Measurements from ENCODE around the gene ALG10.

The ALG10 gene

DNA sequence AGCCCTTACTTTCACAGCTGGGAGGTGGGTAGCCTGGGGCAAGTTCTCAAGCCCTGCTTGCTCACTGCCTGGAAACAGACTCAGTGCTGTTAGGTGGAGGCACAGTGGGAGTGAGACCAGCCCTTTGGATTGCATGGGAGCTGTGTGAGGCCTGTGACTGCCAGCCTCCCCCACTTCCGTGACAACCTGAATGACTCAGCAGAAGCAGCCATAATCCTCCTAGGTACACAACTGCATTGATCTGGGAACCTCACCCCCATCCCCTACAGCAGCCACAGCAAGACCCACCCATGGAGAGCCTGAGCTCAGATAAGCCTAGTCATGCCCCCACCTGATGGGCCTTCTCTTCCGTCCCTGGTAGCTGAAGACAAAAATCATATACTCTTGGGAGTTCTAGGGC lies 26.4 kb downstream of the ALG10 start:
- H3K4me3 ChIP-seq (ENCODE audit: low read depth, low read length), result no peak overlapping the region
- DNase-seq (ENCODE audit: low read depth), result no peak
- TF ChIP-seq, protein P1, sequence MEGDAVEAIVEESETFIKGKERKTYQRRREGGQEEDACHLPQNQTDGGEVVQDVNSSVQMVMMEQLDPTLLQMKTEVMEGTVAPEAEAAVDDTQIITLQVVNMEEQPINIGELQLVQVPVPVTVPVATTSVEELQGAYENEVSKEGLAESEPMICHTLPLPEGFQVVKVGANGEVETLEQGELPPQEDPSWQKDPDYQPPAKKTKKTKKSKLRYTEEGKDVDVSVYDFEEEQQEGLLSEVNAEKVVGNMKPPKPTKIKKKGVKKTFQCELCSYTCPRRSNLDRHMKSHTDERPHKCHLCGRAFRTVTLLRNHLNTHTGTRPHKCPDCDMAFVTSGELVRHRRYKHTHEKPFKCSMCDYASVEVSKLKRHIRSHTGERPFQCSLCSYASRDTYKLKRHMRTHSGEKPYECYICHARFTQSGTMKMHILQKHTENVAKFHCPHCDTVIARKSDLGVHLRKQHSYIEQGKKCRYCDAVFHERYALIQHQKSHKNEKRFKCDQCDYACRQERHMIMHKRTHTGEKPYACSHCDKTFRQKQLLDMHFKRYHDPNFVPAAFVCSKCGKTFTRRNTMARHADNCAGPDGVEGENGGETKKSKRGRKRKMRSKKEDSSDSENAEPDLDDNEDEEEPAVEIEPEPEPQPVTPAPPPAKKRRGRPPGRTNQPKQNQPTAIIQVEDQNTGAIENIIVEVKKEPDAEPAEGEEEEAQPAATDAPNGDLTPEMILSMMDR (conservative IDR thresholded peaks at IDR 0.05; ENCODE audit: low read depth, low read length), result no peak

DNA sequence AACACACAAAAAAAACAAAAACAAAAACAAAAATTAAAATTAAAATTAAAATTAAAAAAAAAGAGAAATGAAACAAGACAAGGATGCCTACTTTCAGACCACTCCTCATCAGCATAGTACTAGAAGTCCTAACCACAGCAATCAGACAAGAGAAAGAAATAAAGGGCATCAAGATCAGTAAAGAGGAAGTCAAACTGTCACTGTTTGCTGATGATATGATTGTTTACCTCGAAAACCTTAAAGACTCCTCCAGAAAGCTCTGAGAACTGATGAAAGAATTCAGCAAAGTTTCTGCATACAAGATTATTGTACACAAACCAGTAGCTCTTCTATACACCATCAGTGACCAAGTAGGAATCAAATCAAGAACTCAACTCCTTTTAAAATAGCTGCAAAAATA lies 29.2 kb downstream of the ALG10 start:
- DNase-seq (ENCODE audit: low read depth), result no peak
- H3K4me3 ChIP-seq (ENCODE audit: low read depth, low read length), result no peak overlapping the region
- TF ChIP-seq, protein P1 (conservative IDR thresholded peaks at IDR 0.05; ENCODE audit: low read depth, low read length), result no peak

DNA sequence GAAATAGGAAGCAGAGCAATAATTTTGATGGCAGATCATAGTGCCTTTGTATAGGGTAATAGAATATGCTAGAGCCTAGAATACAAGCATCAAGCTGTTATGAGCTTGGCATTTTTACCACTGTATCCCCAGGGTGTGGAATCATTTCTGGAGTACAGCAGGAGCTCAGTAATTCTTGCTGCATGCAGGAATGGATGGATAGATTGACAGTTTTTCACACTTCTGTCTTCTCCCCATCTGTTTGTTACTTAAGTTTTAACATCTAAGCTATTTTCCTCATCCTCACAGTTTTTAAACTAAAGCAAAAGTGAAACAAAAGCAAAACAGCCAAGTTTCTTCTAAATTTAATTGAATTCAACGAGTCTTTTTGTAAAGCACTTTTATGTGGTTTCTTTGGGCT lies 32.6 kb downstream of the ALG10 start:
- TF ChIP-seq, protein P1 (conservative IDR thresholded peaks at IDR 0.05; ENCODE audit: low read depth, low read length), result no peak
- DNase-seq (ENCODE audit: low read depth), result no peak
- no peak overlapping the region for H3K4me3 ChIP-seq (ENCODE audit: low read depth, low read length)
